H1 (cell line): ENCODE data around the gene CXCR5. TPM values are rescaled to one million over a fixed set of nuclear protein-coding genes. Genes with fewer than 3 reads are reported as not detected.

Source experiments
- CTCF ChIA-PET: fragments of 300-600 bp; sonication (Branson Sonifier 250); formaldehyde crosslinking; loops from one replicate; lab custom pipeline; 2021; ENCODE audit not compliant: partially characterized antibody; lab: Charles Lee
- POLR2A ChIA-PET: fragments of 300-600 bp; sonication (Branson Sonifier 250); formaldehyde crosslinking; loops from one replicate; lab custom pipeline; 2021; ENCODE audit warnings: inconsistent platforms; ENCODE audit not compliant: partially characterized antibody; lab: Charles Lee
- DNase-seq, 2 experiments: peaks; one replicate each; pipeline versions ENCODE4 v3.0.0 to v3.0.0-alpha.2; 2010 to 2022; ENCODE audit warnings: low spot score in 2 of 2, low read depth in 1 of 2, mixed read lengths in 1 of 2
- FAIRE-seq: peaks from 2 replicates; lab custom pipeline; 2011; peaks lifted over from hg19 to GRCh38; lab: Jason Lieb, UNC
- H2AFZ ChIP-seq: 2 replicates; pipeline ENCODE4 v1.8.1; 2012; ENCODE audit warnings: low read length, inconsistent platforms
- H2AK5ac ChIP-seq: 2 replicates; pipeline ENCODE4 v1.6.1; 2013; ENCODE audit warnings: low read depth, low read length
- H2BK120ac ChIP-seq: replicated peaks from 2 replicates; pipeline ENCODE3; 2013; ENCODE audit warnings: low read depth, low read length, inconsistent platforms
- H2BK12ac ChIP-seq: 2 replicates; pipeline ENCODE4 v1.6.1; 2013; ENCODE audit warnings: low read depth, low read length
- H2BK15ac ChIP-seq: 2 replicates; pipeline ENCODE4 v1.6.1; 2013; ENCODE audit warnings: low read length
- H2BK20ac ChIP-seq: 2 replicates; pipeline ENCODE4 v1.6.1; 2013; ENCODE audit warnings: low read length
- H2BK5ac ChIP-seq: 2 replicates; pipeline ENCODE4 v1.6.1; 2013; ENCODE audit warnings: low read depth, low read length
- H3K14ac ChIP-seq: 2 replicates; pipeline ENCODE4 v1.6.1; 2013; ENCODE audit warnings: inconsistent platforms; ENCODE audit not compliant: insufficient read length
- H3K18ac ChIP-seq: 2 replicates; pipeline ENCODE4 v1.6.1; 2013; ENCODE audit warnings: low read length; ENCODE audit errors: extremely low read depth
- H3K23ac ChIP-seq: 2 replicates; pipeline ENCODE4 v1.6.1; 2013; ENCODE audit warnings: inconsistent platforms; ENCODE audit not compliant: insufficient read length
- H3K23me2 ChIP-seq: 2 replicates; pipeline ENCODE4 v1.6.1; 2013; ENCODE audit warnings: low read depth, low read length
- H3K27ac ChIP-seq: 2 replicates; pipeline ENCODE4 v1.6.1; 2011; ENCODE audit warnings: low read depth, low read length, inconsistent platforms
- H3K27me3 ChIP-seq, 4 experiments: replicated peaks in 1 of 4; 1 replicate in 1 of 4; 2 replicates in 3 of 4; pipeline versions ENCODE4 v1.6.1 to v1.8.1; 2011 to 2013; ENCODE audit warnings: low read length in 3 of 4, mild to moderate bottlenecking in 3 of 4, inconsistent platforms in 2 of 4, mixed read lengths in 2 of 4, moderate library complexity in 1 of 4; ENCODE audit not compliant: control insufficient read depth in 3 of 4, insufficient read depth in 3 of 4; ENCODE audit errors: extremely low read depth in 1 of 4
- H3K36me3 ChIP-seq, 4 experiments: 2 replicates each; pipeline versions ENCODE4 v1.6.1 to v1.8.1; 2011 to 2013; ENCODE audit warnings: mild to moderate bottlenecking in 4 of 4, low read length in 3 of 4, moderate library complexity in 2 of 4, control low read depth in 1 of 4, inconsistent platforms in 1 of 4; ENCODE audit not compliant: insufficient read depth in 4 of 4, control insufficient read depth in 2 of 4
- H3K4ac ChIP-seq: replicated peaks from 2 replicates; pipeline ENCODE3; 2013; ENCODE audit warnings: low read length, low read depth, mixed read lengths, inconsistent platforms; ENCODE audit not compliant: insufficient read length
- H3K4me1 ChIP-seq, 4 experiments: replicated peaks in 1 of 4; 1 replicate in 1 of 4; 2 replicates in 3 of 4; pipeline versions ENCODE4 v1.6.1 to v1.8.1; 2011 to 2013; ENCODE audit warnings: low read length in 3 of 4, inconsistent platforms in 2 of 4, mixed read lengths in 1 of 4; ENCODE audit not compliant: insufficient read depth in 4 of 4, control insufficient read depth in 3 of 4
- H3K4me2 ChIP-seq, 2 experiments: 2 replicates each; pipeline versions ENCODE4 v1.6.1 to v1.8.1; 2011 to 2013; ENCODE audit warnings: low read depth in 2 of 2, low read length in 2 of 2, control low read depth in 1 of 2, inconsistent platforms in 1 of 2, mild to moderate bottlenecking in 1 of 2; ENCODE audit not compliant: insufficient read depth in 1 of 2
- H3K4me3 ChIP-seq, 4 experiments: fragments of 200-600, 300-600 bp in 1 of 4; sonication (generic), shearing (Covaris generic), sonication (Bioruptor Twin) in 1 of 4; 2 replicates each; pipeline versions ENCODE4 v1.5.1 to v1.8.1; 2011 to 2016; ENCODE audit warnings: low read length in 4 of 4, low read depth in 3 of 4, control low read depth in 2 of 4, inconsistent platforms in 2 of 4, mild to moderate bottlenecking in 2 of 4, mixed read lengths in 1 of 4, moderate library complexity in 1 of 4; ENCODE audit not compliant: insufficient read depth in 2 of 4; ENCODE audit errors: extremely low read depth in 1 of 4
- H3K56ac ChIP-seq: replicated peaks from 2 replicates; pipeline ENCODE3; 2013; ENCODE audit warnings: low read depth, mild to moderate bottlenecking, mixed read lengths, low read length, inconsistent platforms; ENCODE audit not compliant: insufficient read length
- H3K79me1 ChIP-seq: 2 replicates; pipeline ENCODE4 v1.6.1; 2013; ENCODE audit warnings: low read depth, low read length, control low read depth
- H3K79me2 ChIP-seq, 2 experiments: 2 replicates each; pipeline versions ENCODE4 v1.6.1 to v1.8.1; 2012 to 2013; ENCODE audit warnings: low read length in 2 of 2, mild to moderate bottlenecking in 2 of 2, inconsistent platforms in 1 of 2; ENCODE audit not compliant: insufficient read depth in 2 of 2, control insufficient read depth in 1 of 2
- H3K9ac ChIP-seq, 4 experiments: replicated peaks in 1 of 4; 1 replicate in 1 of 4; 2 replicates in 3 of 4; pipeline versions ENCODE4 v1.6.1 to v1.8.1; 2011 to 2013; ENCODE audit warnings: low read depth in 3 of 4, low read length in 3 of 4, control low read depth in 2 of 4, mild to moderate bottlenecking in 2 of 4, moderate library complexity in 2 of 4, inconsistent platforms in 1 of 4; ENCODE audit errors: extremely low read depth in 1 of 4
- H3K9me3 ChIP-seq, 2 experiments: 2 replicates each; pipeline versions ENCODE4 v1.6.1 to v1.8.1; 2012 to 2013; ENCODE audit warnings: mild to moderate bottlenecking in 2 of 2, moderate library complexity in 2 of 2, control low read depth in 1 of 2, inconsistent platforms in 1 of 2, low read depth in 1 of 2, low read length in 1 of 2, mixed read lengths in 1 of 2; ENCODE audit not compliant: insufficient read depth in 2 of 2
- H4K20me1 ChIP-seq, 2 experiments: replicated peaks in 1 of 2; 2 replicates each; pipeline versions ENCODE3 to v1.8.1; 2011 to 2013; ENCODE audit warnings: inconsistent platforms in 2 of 2, low read length in 2 of 2, mild to moderate bottlenecking in 1 of 2; ENCODE audit not compliant: insufficient read depth in 2 of 2, control insufficient read depth in 1 of 2
- H4K5ac ChIP-seq: 2 replicates; pipeline ENCODE4 v1.6.1; 2013; ENCODE audit warnings: low read length, low read depth, mixed read lengths, inconsistent platforms; ENCODE audit not compliant: insufficient read length
- H4K8ac ChIP-seq: 2 replicates; pipeline ENCODE4 v1.8.0; 2013; ENCODE audit warnings: mild to moderate bottlenecking, moderate library complexity, low read length, inconsistent platforms; ENCODE audit not compliant: insufficient read depth; ENCODE audit errors: extremely low read depth
- H4K91ac ChIP-seq: replicated peaks from 2 replicates; pipeline ENCODE3; 2013; ENCODE audit warnings: low read length, mixed read lengths, inconsistent platforms; ENCODE audit not compliant: insufficient read length
- CBX8 ChIP-seq: fragments of 300-800, 300-1000 bp; sonication (generic); IDR thresholded peaks from 2 replicates; pipeline ENCODE4 v1.7.1; 2016; ENCODE audit warnings: low read depth, low read length, borderline replicate concordance
- CREB1 ChIP-seq: IDR thresholded peaks from 2 replicates; pipeline ENCODE4 v1.6.1; 2012; ENCODE audit warnings: inconsistent platforms
- JUN ChIP-seq: IDR thresholded peaks from 2 replicates; pipeline ENCODE4 v1.6.1; 2011; ENCODE audit warnings: low read depth, mild to moderate bottlenecking, improper control_type of control experiment, low read length
- NRF1 ChIP-seq: IDR thresholded peaks from 2 replicates; pipeline ENCODE4 v1.6.1; 2011; ENCODE audit warnings: mild to moderate bottlenecking, low read depth, low read length, improper control_type of control experiment
- POU5F1 ChIP-seq: IDR thresholded peaks from 2 replicates; pipeline ENCODE4 v1.6.1; 2011; ENCODE audit warnings: low read depth, mild to moderate bottlenecking, low read length, moderate library complexity
- RXRA ChIP-seq: IDR thresholded peaks from 2 replicates; pipeline ENCODE4 v1.6.1; 2011; ENCODE audit warnings: low read depth, mild to moderate bottlenecking, low read length, moderate library complexity; ENCODE audit not compliant: insufficient read depth
- SP1 ChIP-seq: IDR thresholded peaks from 2 replicates; pipeline ENCODE4 v1.6.1; 2011; ENCODE audit warnings: low read depth, low read length
- SP4 ChIP-seq: IDR thresholded peaks from 2 replicates; pipeline ENCODE4 v1.6.1; 2012; ENCODE audit warnings: low read length, inconsistent platforms
- SRF ChIP-seq: IDR thresholded peaks from 2 replicates; pipeline ENCODE4 v1.6.1; 2011; ENCODE audit warnings: mild to moderate bottlenecking, low read depth, low read length, moderate library complexity
- TAF1 ChIP-seq: IDR thresholded peaks from 2 replicates; pipeline ENCODE4 v1.6.1; 2011; ENCODE audit warnings: mild to moderate bottlenecking, low read depth, low read length
- TBP ChIP-seq: IDR thresholded peaks from 2 replicates; pipeline ENCODE4 v1.6.1; 2011; ENCODE audit warnings: low read depth, low read length, improper control_type of control experiment
- WGBS, 2 experiments: shearing (Covaris generic) in 1 of 2; methylation state at CpG; one replicate each; pipeline versions ENCODE4 v1.1.6 to v1.1.7; 2013 to 2015; ENCODE audit warnings: low lambda C conversion rate in 2 of 2, mixed read lengths in 2 of 2, inconsistent platforms in 1 of 2, low coverage in 1 of 2, missing lambda C conversion rate in 1 of 2; ENCODE audit not compliant: insufficient replicate concordance in 2 of 2, insufficient coverage in 1 of 2, insufficient read length in 1 of 2; ENCODE audit errors: extremely low coverage in 1 of 2, missing lambda C conversion rate in 1 of 2; 5-methylcytosine and 5-hydroxymethylcytosine counted together
- polyA plus RNA-seq, 7 experiments: library from polyadenylated mRNA; depleted of rRNA in 3 of 7; stranded (reverse) in 5 of 7; unstranded in 2 of 7; fragments of >200 nt in 5 of 7; fragments of 200-250 nt in 2 of 7; gene quantifications; 1 replicate in 5 of 7; 2 replicates in 1 of 7; 4 replicates in 1 of 7; pipeline versions ENCODE4 v1.2.1 to v1.2.3, GENCODE V29; 2011 to 2013; ENCODE audit warnings: missing spikeins in 2 of 7, mixed read lengths in 2 of 7
- total RNA-seq: library from RNA; stranded (reverse); fragmentation: NEBNext Ultra II Directional; extraction: Animal tissue kit (Norgen Biotek cat#: 25700); gene quantifications from 2 replicates; pipeline ENCODE4 v1.2.1, GENCODE V29; 2021
- TF ChIP-seq, protein P1 (sequence below): IDR thresholded peaks from 2 replicates; pipeline ENCODE4 v1.6.1; 2012; ENCODE audit warnings: low read length, inconsistent platforms

Gene CXCR5
- total and polyA plus RNA-seq, 2 of the 8 experiments (the other 6 are each of a cell fraction or from before 2014, with no cell fraction given): not detected

DNA sequence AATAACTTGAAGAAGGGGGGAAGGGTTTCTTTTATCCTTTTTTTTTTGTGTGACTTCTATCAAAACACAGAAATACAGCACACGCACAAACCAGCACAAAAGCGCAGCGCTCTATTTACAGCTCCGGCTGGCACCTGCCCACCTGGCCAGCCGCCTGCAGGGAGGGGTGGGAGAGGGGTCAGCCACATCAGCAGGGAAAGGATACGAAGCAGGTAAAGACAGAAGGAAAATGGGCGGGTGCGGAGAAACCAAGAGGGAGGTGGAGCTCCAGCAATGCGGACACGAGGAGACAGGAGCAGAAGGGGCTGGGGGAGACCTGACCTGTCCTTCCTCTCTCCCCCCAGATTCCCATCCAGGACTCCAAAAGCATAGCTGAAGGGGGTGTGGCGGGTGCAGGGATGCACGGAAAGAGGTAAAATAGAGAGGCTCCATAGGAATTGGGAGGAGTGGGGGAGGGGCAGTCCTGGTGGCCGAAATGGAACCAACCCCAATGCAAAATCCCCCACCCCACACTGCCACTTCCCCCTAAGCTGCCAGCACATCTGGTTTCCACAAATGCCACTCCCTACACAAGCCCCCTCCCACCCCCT, 14.1 kb downstream of the CXCR5 start:
- H2AFZ ChIP-seq: no peak overlapping the region
- peaks cover 6 to 38% (median 28%) of the 10 kb centered on the region in 4 experiments; a peak in 6 of 8 replicates for H3K36me3 ChIP-seq
- no peak overlapping the region for H2BK5ac ChIP-seq
- H4K91ac ChIP-seq: no peak overlapping the region
- no peak overlapping the region for H3K4ac ChIP-seq
- H4K20me1 ChIP-seq: peaks cover 6 to 7% of the 10 kb centered on the region in 2 experiments
- no peak overlapping the region for H3K56ac ChIP-seq
- H2BK15ac ChIP-seq: no peak overlapping the region
- CTCF ChIA-PET: interaction anchor here (1.1 to 1.3 kb wide), 2 partner anchors 11 to 208 kb away, joined by 3 to 4 read pairs; no protein-coding TSS in a partner anchor
- WGBS, 2 experiments: 78% methylated on average over 6 of the region's 13 CpGs; no CpG with 5 or more reads in 1 of the 2 experiments
- peaks cover 3 to 44% (median 26%) of the 10 kb centered on the region in 4 experiments for H3K4me1 ChIP-seq
- H3K14ac ChIP-seq: no peak overlapping the region
- H3K4me2 ChIP-seq: 0 out of 4 replicates have a peak overlapping the region, but pooled peaks of 1 of the 2 experiments have one; percentile 29
- H3K79me2 ChIP-seq: no peaks in the 10 kb centered on the region; a peak in 1 of 4 replicates
- no peak overlapping the region for H3K18ac ChIP-seq
- H3K9ac ChIP-seq: no peak overlapping the region
- no peaks in the 10 kb centered on the region for H3K79me1 ChIP-seq
- DNase-seq (no peak), FAIRE-seq (no peak)
- no peaks in the 10 kb centered on the region for H3K23me2 ChIP-seq
- H3K23ac ChIP-seq: no peak overlapping the region
- H4K5ac ChIP-seq: no peak overlapping the region
- no peak overlapping the region for H3K4me3 ChIP-seq
- peaks cover 0 to 3% (median 0%) of the 10 kb centered on the region in 4 experiments; a peak in 1 of 7 replicates for H3K27me3 ChIP-seq
- no peak overlapping the region for H2BK20ac ChIP-seq
- no peaks in the 10 kb centered on the region for H3K9me3 ChIP-seq
- POLR2A ChIA-PET: interaction anchor here (0.8 to 2.7 kb wide), 7 partner anchors 10 to 105 kb away, joined by 3 to 14 read pairs (median 3); partner anchors contain the start of gene BCL9L
- H2AK5ac ChIP-seq: no peak overlapping the region
- no peak overlapping the region for H2BK12ac ChIP-seq
- H2BK120ac ChIP-seq: no peak overlapping the region
- no peak overlapping the region for H4K8ac ChIP-seq
- H3K27ac ChIP-seq: no peak overlapping the region
- TF ChIP-seq, protein P1, sequence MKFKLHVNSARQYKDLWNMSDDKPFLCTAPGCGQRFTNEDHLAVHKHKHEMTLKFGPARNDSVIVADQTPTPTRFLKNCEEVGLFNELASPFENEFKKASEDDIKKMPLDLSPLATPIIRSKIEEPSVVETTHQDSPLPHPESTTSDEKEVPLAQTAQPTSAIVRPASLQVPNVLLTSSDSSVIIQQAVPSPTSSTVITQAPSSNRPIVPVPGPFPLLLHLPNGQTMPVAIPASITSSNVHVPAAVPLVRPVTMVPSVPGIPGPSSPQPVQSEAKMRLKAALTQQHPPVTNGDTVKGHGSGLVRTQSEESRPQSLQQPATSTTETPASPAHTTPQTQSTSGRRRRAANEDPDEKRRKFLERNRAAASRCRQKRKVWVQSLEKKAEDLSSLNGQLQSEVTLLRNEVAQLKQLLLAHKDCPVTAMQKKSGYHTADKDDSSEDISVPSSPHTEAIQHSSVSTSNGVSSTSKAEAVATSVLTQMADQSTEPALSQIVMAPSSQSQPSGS: no peak
- no peak for TF ChIP-seq NRF1
- no peak for TF ChIP-seq CREB1
- no peak for TF ChIP-seq TAF1
- no peak for TF ChIP-seq TBP
- TF ChIP-seq RXRA: no peak
- no peak for TF ChIP-seq CBX8
- TF ChIP-seq SP1: no peak
- TF ChIP-seq SP4: no peak
- no peak for TF ChIP-seq POU5F1
- TF ChIP-seq SRF: no peak
- no peak for TF ChIP-seq JUN
